ENCODE results near the gene RXFP1.

RXFP1 gene

DNA sequence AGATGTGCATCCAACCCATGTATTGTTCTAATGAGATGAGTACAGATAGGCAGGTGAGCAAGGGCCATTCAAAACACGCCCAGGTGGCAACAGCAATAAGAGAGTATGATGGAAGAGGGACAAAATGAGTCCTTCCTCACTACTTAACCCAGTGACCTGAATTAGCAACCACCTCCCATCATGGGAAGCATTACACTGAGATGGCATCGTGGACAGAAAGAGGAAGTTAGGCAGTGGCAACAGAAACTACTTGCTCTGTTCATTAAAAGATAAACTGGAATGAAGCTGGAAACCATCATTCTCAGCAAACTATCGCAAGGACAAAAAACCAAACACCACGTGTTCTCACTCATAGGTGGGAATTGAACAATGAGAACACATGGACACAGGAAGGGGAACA is 17.2 kb downstream of the RXFP1 start:
- DNase-seq (ENCODE audit: low read depth) = no peak
- TF ChIP-seq, protein P1, sequence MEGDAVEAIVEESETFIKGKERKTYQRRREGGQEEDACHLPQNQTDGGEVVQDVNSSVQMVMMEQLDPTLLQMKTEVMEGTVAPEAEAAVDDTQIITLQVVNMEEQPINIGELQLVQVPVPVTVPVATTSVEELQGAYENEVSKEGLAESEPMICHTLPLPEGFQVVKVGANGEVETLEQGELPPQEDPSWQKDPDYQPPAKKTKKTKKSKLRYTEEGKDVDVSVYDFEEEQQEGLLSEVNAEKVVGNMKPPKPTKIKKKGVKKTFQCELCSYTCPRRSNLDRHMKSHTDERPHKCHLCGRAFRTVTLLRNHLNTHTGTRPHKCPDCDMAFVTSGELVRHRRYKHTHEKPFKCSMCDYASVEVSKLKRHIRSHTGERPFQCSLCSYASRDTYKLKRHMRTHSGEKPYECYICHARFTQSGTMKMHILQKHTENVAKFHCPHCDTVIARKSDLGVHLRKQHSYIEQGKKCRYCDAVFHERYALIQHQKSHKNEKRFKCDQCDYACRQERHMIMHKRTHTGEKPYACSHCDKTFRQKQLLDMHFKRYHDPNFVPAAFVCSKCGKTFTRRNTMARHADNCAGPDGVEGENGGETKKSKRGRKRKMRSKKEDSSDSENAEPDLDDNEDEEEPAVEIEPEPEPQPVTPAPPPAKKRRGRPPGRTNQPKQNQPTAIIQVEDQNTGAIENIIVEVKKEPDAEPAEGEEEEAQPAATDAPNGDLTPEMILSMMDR (IDR thresholded peaks at IDR 0.05; ENCODE audit: control insufficient read depth, insufficient read depth, low read depth, low read length, missing control alignments) = no peak

DNA sequence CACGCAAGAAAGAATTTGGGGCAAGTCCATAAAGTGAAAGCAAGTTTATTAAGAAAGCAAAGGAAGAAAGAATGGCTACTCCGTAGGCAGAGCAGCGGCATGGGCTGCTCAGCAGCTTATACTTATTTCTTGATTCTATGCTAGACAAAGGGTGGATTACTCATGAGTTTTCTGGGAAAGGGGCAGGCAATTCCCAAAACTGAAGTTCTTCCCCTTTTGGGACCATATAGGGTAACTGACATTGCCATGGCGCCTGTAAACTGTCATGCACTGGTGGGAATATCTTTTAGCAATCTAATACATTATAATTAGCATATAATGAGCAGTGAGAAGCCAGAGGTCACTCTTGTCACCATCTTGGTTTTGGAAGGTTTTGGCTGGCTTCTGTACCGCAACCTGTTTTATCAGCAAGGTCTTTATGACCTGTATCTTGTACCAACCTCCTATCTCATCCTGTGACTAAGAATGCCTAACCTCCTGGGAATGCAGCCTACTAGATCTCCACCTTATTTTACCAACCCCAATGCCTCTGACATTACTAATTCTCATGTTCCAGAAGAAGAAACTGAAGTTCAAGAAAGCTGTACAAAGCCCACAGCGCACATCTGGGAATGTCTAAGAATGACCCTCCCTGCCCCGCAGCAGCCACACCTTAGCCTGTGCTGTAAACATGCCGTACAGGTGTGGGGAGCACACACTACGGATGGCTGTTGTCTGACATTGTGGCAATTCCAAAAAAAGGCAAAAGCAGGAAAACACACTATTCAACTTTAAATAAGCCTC is 18.6 kb downstream of the RXFP1 start:
- no peak for DNase-seq (ENCODE audit: low read depth)
- H3K4me3 ChIP-seq (ENCODE audit: control insufficient read depth, low read depth, low read length) = no peak overlapping the region
- TF ChIP-seq, protein P1 (IDR thresholded peaks at IDR 0.05; ENCODE audit: control insufficient read depth, insufficient read depth, low read depth, low read length, missing control alignments) = no peak

More for the DNA sequence above, 17.2 kb downstream of the RXFP1 start:
- no peak overlapping the region for H3K4me3 ChIP-seq (ENCODE audit: control insufficient read depth, low read depth, low read length)

DNA sequence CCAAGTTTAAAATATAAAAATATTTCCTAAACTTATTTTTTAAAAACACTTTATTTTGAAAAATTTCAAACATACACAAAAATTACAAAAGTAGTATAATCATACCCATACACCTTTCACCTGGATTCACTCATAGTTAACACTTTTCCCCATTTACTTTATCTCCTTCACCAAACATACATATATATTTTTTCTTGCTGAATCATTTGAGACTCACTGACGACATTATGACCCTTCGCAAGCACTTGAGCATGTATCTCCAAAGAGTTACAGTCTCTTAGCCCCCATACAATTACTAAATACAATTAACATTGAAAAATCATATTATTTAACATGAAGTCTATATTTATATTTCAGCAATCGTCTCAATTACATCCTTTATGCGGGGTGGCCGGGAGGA is 19.8 kb downstream of the RXFP1 start:
- DNase-seq (ENCODE audit: low read depth) = no peak
- no peak overlapping the region for H3K4me3 ChIP-seq (ENCODE audit: control insufficient read depth, low read depth, low read length)
- TF ChIP-seq, protein P1 (IDR thresholded peaks at IDR 0.05; ENCODE audit: control insufficient read depth, insufficient read depth, low read depth, low read length, missing control alignments) = no peak

DNA sequence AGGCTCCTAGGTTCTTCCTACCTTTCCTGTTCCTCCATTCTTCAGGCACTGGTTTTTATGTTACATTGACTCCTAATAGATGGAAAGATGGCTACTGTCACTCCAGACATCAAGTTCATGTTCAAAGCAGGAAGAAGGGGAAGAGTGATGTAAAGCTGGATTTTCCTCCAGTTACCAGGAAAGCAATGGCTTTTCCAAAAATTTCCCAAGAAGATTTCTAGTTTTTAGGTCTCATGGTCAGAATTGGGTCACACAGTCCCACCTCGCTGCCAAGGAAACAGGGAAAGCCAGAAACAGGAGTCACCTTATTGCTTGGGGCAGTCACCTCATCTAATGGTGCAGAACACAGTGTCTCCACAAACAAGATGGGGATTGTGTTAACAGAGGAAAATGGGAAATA is 21.5 kb downstream of the RXFP1 start:
- H3K4me3 ChIP-seq (ENCODE audit: control insufficient read depth, low read depth, low read length) = no peak overlapping the region
- TF ChIP-seq, protein P1 (IDR thresholded peaks at IDR 0.05; ENCODE audit: control insufficient read depth, insufficient read depth, low read depth, low read length, missing control alignments) = no peak
- no peak for DNase-seq (ENCODE audit: low read depth)

DNA sequence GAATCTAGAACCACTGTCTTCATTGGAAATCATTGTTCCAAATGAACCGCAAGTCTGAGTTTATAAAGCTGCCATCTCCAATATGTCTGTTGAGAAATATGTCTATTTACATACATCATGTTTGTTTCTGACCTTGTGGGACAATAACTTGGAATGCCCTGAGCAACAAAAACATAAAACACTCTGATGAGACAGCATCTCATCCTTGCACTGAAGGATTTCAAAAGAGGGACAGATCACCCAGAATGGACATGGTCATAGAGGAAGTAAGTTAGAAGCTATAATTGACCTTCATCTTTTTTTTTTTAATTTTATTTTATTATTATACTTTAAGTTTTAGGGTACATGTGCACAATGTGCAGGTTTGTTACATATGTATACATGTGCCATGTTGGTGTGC is 22.5 kb downstream of the RXFP1 start:
- no peak for DNase-seq (ENCODE audit: low read depth)

GRCh38 chr4:158553364-158553763 is 31.7 kb downstream of the RXFP1 start:
- no peak for DNase-seq (ENCODE audit: low read depth)
- TF ChIP-seq, protein P1 (IDR thresholded peaks at IDR 0.05; ENCODE audit: control insufficient read depth, insufficient read depth, low read depth, low read length, missing control alignments) = no peak
- H3K4me3 ChIP-seq (ENCODE audit: control insufficient read depth, low read depth, low read length) = no peak overlapping the region

More for the DNA sequence above, 22.5 kb downstream of the RXFP1 start:
- H3K4me3 ChIP-seq (ENCODE audit: control insufficient read depth, low read depth, low read length) = no peak overlapping the region
- TF ChIP-seq, protein P1 (IDR thresholded peaks at IDR 0.05; ENCODE audit: control insufficient read depth, insufficient read depth, low read depth, low read length, missing control alignments) = no peak

Data from AG09309 (cell line).